GM21515 (cell line): Measurements from ENCODE around the gene RGSL1.

ENCODE experiments used
- ATAC-seq: cut with Tn5 transposase; IDR thresholded peaks from one replicate; pipeline ENCODE4 v1.9.1; 2021; ENCODE audit not compliant: unreplicated experiment

RGSL1 gene

DNA sequence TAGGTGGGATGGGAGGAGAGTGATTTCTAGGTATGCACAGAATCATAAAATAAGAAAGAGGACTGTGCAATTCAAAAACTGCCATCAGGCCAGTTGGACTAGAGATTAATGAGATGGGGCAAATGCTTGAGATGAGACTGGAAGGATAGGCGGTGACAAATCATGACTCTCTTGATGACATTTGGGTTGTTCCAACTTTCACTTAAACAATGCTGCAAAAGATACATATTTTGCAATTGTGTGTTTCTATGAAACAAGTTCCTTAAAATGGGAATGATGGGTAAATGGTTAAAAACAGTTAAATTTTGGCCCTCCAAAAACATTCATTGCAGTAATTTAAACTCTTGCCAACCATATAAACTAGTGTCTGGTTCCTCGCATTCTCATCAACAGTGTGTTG is 84.0 kb downstream of the RGSL1 start:
- ATAC-seq: no peak

DNA sequence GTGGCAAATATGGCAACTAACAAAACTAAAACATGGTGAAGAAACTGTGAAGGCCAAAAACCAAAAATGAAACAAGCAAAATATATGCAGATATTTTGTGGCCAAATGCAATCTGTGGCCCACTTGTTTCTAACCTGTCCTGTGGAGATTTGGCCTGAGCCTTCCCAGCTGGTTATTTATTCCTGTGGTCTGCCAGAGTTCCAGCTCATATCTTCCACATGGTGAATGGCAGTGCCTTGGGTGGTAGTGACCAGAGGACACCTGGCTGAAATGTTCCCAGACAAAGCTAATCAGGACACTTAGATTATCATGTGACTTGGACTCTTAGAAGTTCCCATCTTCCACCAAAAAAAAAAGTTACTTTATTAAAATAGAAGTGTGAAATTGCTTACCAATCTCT is 99.4 kb downstream of the RGSL1 start:
- ATAC-seq: no peak

GRCh38 chr1:182549811-182550210 is 99.9 kb downstream of the RGSL1 start:
- no peak for ATAC-seq

GRCh38 chr1:182552527-182552926 is 102.6 kb downstream of the RGSL1 start:
- ATAC-seq: no peak

- ATAC-seq: no peak
Measured at GRCh38 chr1:182555493-182555892, 105.5 kb downstream of the RGSL1 start.

DNA sequence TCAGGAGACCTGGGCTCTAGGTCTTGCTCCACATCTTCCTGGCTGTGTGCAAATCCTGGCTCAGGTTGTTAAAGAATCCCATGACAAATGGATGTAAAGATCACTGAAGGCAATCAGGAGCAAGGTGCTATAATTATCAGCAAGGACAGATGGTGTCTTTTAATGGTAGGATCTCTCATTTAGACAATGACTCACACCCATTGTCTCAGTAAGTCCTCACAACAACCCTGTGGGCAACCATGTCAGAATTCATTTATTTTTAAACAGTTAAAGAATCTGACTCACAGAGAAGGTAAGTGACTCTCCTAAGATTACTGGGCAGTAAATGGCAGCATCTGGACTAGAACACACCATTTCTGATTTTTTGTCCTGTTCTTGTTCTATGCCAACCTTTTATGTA is 106.3 kb downstream of the RGSL1 start:
- no peak for ATAC-seq

GRCh38 chr1:182560392-182560984 is 110.5 kb downstream of the RGSL1 start:
- ATAC-seq: no peak

GRCh38 chr1:182561456-182561855 is 111.5 kb downstream of the RGSL1 start:
- ATAC-seq: no peak

GRCh38 chr1:182563095-182563494 is 113.1 kb downstream of the RGSL1 start:
- ATAC-seq: no peak

DNA sequence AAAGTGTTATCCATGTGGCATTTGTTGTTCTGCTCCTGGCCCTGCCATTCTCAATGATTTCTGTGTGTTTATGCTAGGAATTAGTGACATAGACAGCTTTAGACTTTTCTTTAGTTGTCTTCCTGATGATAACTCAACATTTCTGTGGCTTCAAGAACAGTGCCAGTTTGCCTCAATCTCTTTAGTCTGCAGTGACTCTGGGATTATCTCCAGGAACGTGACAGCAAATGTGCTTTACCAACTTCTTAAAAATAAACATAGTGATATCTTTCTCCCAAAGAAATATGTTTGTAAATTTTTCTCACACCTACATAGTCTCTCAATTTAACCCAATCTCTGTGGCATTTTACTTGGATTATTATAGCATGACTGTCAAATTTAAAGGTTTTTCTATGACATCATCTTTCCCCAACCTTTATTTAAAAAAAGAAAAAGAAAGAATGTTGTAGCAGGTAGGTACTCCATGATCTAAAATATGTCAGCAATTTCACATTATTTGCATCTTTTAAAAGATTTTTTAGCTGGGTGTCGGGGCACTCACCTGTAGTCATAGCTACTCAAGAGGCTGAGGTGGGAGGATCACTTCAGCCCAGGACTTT is 114.6 kb downstream of the RGSL1 start:
- no peak for ATAC-seq

GRCh38 chr1:182565537-182565936 is 115.6 kb downstream of the RGSL1 start:
- no peak for ATAC-seq

DNA sequence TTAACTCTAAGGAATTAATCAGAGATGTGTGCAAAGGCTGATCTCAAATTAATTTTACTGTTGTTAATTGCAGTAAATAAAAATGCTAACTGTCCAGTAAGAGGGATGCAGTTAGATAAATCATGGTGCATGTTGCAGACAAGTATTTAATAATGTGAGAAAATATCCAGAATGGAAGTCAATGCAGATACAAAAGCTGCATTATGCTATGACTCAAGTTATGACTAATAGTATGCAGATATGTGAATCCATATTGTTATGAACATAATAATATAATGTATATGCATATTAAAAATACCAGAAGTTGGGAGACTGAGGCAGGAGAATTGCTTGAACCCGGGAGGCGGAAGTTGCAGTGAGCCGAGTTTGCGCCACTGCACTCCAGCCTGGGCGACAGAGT is 117.7 kb downstream of the RGSL1 start:
- no peak for ATAC-seq

GRCh38 chr1:182568647-182569284 is 118.8 kb downstream of the RGSL1 start:
- ATAC-seq: no peak

DNA sequence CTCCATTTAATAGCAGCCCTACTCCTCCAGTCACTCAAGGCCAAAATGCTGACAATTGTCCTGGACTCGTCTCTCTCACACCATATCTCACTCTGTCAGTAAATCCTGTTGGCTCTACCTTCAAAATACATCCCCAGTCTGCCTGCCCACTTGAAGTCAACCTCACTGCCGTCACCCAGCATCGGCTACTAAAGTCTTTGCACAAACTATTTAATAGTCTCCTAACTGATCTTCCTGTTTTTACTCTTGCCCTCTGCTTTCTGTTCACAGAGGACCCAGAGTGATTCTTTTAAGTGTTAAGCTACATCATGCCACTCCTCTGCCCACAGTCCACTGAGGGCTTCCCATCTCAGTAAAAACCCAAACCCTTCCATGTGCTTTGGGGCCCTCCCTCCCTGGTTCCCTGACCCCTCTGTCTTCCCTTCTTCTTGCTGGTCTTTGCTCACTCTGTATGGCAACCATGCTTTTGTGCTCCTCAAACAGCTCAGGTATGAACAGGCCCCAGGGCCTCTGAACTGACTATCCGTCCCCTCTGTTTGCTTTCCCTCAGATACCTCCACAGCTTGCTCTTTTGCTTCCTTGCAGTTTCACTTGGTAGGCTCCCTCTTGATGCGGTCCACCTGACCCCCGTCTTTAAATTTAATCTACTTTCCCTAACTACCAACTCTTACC is 120.1 kb downstream of the RGSL1 start:
- ATAC-seq: no peak

GRCh38 chr1:182570611-182570970 is 120.6 kb downstream of the RGSL1 start:
- ATAC-seq: no peak

- no peak for ATAC-seq
Measured at GRCh38 chr1:182574156-182574555, 124.2 kb downstream of the RGSL1 start.

GRCh38 chr1:182575540-182576149 is 125.7 kb downstream of the RGSL1 start:
- ATAC-seq: no peak

DNA sequence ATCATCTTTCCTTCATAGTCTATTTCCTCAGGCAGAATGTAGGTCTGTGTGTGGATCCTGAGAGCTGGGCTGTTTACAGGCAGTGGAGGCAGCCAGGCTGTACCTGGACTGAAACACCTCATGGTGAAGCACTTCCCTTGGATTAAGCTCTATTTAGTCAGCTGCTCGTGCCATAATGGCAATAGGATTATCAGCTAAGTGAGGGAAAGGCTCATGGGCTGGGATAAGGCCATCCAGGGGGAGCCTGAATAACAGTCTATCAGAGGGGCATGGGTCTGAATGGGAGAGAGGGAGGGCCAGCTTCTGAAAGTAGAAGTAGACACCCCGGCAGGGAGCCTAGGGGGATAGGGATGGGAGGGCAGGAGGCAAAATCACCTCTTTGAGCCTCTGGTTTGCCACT is 130.8 kb downstream of the RGSL1 start:
- ATAC-seq: no peak

- no peak for ATAC-seq
Measured at GRCh38 chr1:182584746-182585145, 134.8 kb downstream of the RGSL1 start.

- ATAC-seq: no peak
Measured at GRCh38 chr1:182586380-182586779, 136.4 kb downstream of the RGSL1 start.

DNA sequence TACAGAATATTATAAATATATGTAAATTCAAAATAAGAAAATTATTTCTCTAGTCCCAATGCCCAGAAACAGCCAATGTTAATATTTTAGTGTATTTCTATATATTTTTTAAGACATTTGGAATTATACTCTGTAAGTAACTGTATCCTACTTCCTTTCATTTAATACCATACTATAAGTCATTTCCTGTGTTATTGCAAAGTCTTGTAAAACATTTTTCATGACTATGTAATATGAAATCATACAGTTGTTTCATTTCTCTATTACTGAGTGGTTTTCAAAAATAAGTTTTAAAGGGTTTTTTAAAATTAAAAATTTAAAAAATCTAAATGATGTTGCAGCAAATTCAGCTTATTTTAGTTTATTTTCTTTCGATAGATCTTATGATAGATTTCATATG is 137.1 kb downstream of the RGSL1 start:
- ATAC-seq: no peak
